GM18520 (cell line): ENCODE measurements around the gene TDRKH.

Experiments used
- ATAC-seq: cut with Tn5 transposase; IDR thresholded peaks from one replicate; pipeline ENCODE4 v1.9.1; 2021; ENCODE audit not compliant: unreplicated experiment

Gene TDRKH

DNA sequence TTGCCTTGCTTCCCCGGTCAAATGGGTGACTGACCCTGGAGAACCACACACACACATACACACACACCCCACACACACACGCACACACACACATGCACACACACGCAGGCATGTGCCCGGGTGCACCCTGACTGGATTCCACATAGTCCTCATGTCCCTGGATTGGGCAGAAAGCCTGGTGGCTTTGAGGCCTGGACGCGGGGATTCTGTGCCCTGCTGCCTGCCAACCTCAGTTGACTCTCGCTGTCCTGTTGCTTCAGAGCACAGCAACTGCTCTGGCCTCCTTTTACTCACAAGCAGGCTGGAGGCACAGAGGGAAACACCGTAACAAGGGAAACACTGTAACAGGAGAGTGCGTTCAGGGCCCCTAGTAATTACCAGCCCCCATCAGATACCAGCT is 34.9 kb upstream of the TDRKH start:
- no peak for ATAC-seq

DNA sequence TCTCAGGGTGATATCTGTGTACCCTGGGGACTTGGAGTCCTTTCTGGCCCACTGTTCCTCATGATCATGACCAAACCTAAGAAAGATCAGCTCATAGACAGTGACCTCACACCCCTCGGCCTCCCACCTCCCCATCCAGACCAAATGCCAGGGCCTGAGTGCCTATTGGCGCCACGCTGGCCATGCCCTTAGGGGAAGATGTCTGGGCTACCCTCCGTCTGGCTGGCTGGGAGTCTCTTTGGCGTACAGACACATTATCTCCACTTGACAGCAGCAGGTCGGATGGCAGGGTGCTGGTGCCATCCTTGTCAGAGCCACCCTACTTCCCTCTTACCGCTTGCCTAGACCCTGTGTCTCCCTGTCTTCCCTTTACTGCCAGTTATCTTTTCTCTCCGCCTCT is 32.9 kb upstream of the TDRKH start:
- no peak for ATAC-seq

DNA sequence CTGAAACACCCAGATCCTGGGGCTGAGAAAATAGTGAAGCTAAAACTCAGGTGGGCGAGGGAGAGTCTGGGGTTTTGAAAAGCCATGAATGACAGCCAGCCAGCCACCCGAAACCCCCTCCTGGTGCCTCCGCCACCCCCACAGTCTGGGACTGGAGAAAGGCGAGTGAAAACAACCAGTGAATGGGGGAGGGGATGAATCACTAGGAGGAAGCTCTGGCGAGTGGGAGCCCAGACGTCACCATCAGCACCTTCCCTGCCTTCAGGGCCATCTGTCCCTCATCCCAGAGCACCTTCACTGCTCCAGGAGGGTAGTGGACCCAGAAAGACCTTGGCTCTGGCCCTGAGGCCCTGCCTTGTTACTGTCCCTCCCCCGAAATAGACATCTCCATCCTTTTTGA is 32.1 kb upstream of the TDRKH start:
- no peak for ATAC-seq

DNA sequence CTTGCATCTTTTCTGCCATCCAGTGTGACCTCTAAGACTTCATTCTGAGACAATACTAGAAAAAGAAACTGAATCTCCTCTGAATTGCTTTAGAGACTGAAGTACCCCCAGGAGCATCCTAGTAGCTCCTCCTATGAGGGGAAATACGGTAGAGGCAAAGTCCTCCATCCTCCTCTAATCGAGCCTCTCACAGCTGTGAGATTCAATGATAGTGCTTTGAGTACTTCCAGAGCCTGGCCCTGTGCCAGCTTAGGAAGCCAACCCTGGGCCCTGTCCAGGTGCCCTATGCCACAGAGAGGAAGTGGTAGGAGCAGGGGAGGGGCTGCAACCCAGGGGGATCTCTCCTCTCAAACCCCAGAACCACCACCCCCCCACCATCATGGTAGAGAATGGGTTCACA is 30.6 kb upstream of the TDRKH start:
- ATAC-seq, result no peak

DNA sequence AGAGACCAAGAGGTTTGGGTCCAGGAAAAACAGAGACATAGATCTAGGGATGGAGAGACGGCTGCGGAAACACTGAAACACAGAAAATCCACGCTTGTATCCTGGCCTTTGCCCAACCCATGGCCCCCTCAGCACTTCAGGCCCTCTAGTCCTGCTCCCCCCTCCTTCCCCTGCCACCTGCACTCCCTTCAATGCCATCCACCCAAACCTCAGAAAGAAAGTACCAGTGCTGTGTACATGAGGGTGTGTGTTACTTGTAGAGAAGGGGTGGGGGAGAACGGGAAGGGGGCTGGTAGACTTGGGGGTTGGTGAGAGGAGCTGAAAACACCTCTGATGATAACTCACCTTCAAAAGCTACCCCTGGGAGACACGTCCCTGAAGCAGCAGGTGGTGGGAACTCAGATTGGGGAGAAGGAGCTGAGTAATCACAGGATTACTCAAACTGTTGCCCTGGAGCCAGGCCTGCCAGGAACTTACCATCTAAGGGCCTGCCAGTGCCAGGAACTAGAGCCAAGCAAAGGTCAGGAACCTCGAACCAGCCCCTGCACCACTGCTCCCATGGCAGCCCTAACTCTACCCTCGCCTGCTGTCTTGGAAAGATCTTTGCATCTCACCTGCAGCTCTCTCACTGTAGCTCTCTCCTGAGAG is 29.8 kb upstream of the TDRKH start:
- ATAC-seq, result no peak

DNA sequence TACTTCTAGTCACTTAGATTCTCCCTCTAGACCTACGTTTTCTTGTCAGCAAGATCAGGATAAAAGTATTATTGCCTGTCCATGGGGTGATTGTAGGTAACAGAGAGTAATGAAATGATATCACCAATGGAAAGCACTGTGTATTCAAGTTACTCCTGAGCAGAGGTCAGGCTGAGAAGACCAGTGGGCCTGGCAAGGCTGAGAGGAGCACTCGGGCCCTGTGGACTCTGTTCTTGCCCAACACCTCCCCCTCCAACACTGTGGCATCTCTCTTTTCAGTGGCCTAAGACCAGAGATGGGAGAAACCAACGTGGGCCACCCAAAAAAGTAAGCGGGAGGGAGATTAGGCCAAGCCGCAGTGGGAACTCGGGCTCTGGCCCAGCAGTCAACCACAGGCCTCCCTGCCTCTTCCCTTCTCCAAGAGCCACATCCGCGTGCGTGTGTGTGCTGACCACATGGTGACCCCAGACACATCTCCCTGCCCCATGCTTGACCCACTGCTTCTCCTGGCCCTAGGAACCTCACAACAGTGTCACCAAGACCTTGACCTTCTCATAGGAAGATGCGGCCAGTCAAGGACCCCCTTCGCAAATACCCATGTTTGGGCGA is 29.0 kb upstream of the TDRKH start:
- ATAC-seq, result no peak

DNA sequence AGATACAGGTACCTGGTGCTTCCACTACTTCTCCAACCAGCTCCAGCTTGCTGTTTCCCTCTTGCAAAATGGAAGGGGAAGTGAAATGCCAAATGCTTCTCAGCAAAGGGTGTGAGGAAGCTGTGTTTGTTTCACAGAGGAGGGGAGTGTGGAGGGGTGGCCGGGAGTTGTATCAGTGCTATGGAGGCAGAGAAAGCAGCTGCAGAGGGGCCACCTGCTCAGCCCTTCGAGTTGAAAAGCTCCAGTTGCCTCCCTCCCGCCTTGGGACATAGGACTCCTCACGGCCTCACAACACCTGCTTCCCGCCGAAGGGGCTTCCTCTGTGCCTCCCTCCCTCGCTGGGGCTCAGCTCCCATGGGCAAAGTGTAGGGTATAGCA is 27.0 kb upstream of the TDRKH start:
- ATAC-seq, result no peak

DNA sequence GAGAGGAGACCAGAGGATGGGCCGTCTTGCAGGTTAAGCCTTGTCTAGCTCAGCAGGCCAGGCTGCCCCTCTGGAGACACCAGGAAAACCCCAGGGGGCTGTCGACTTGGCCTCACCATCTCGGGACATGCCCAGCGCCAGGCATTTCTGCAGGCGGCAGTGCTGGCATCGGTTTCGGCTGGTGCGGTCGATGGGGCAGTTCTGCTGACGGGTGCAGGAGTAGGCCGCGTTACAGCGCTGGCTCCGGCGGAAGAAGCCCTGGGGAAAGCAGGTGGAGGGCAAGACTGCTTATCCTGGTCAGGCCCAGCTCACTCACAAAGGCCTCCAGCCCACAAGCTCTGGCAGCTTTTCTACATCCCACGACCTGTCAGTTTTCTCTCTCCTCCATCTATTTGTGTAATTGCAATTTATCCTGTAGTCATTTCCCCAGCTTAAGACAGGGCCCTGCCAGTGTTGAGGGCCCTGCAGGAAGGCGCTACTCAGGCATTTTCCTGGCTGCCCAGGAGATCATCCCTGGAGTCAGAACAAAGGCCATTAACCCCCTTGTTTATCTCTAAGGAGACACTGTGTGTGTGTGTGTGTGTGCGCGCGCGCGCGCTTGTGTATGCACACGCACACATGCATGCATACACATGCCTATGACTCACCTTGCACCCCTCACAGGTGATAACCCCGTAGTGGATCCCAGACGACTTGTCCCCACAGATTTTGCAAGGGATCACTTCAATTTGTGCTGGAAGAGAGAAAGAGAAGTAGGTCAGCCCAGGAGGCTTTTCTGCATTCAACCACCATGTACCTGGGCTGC is 26.4 kb upstream of the TDRKH start:
- no peak for ATAC-seq

DNA sequence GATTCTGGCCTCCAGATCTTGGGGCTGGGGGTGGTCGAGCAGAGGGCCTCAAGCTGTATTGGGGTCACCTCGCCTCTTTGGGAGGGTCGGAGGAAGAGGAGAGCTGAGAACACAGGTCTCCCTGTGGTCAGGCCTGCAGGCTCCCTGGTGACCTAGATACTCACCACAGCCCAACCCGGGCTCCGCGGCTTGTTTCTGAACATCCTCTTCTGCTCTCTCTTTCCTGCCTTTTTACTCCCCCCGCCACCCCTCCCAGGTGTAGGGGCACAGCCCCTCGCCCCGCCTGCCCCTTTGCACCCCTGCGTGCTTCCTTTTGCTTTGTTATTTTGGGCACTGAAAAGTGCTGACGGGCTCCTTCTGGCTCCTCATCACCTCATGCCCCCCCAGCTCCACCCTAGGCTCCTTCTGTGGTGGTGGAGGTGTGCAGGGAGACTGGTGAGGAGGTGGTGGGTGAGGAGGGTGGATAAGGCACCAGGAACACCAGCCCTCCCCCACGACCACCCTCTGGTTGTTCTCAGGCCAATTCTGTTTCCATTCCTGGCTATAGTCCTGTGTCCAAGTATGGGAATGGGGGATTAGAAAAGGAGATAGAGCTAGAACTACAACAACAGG is 25.5 kb upstream of the TDRKH start:
- ATAC-seq, result no peak

DNA sequence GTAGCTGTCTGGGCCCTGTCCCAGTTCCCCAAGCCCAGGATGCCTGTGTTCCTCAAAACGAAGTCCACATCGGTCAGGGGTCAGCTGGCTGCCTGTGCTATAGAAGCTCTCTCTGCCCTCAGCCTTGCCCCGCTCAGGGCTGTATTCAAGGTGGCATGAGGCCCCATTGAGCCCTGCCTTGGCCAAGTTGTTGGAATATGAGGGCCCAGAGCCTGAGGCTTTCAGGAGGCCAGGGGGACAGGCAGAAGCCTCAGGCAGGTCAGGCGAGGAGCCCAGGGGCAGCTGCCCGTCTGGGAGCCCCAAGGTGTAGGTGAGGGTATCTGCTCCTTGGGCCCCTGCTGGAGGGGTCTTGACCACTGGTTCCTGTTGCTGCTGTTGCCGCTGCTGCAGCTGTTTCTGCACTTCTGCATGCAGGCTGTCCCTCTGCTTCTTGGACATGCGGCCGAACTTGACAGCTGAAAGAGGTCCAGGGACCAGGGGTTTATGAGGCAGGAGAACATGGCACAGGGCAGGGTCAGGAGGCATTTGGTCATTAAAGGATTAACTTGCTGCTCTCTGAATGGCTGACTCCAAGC is 24.8 kb upstream of the TDRKH start:
- ATAC-seq, result no peak

DNA sequence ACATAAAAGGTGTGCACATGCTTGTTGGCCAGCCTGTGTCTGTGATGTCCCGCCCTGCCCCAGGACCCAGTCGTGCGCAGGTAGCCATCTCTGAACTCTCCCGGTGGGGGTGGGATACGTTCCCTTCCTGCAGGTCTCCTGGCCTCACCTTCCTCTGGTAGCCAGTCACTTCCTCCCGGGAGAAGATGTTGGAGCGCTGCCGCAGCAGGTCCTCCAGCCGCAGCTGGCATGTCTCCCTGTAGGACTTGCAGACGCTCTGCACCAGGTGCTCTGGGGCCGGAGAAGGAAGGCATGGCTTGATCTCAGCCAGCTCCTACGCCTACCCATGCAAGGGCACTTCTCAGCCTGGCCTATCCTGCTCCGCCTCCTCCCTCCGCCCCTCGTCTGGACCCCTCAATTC is 24.1 kb upstream of the TDRKH start:
- ATAC-seq, result no peak

DNA sequence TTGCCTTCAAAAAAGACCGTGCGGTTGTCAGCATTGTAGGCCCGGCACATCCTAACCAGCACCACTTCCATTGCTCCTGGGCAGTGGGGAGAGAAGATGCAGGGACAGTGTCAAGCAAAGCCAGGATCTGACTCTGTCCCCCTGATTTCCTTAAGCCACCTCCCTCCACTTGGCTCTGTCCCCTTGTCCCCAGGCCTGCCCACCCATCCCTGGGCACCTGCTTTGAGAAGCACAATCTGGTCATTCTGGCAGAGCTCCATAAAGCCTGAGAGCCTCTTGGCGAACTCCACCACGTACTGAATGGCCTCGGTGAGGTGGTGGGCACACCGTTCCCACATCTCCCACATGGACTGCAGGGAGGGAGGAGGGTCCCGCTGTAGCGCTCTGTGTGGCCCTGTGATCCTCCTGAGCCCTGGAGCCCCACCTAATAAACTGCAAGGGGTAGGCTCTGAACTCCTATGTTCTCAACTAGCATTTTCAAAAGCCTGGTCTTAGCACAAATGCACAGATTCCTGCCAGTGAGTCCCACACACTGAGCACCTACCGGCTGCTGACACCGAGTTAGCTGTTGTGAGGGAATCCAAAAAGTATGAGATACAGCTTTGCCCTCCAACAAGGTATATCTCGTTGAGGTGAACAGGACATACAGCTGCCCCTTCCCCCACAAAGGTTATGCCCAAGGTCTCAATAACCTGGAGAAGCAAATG is 23.1 kb upstream of the TDRKH start:
- ATAC-seq, result no peak

DNA sequence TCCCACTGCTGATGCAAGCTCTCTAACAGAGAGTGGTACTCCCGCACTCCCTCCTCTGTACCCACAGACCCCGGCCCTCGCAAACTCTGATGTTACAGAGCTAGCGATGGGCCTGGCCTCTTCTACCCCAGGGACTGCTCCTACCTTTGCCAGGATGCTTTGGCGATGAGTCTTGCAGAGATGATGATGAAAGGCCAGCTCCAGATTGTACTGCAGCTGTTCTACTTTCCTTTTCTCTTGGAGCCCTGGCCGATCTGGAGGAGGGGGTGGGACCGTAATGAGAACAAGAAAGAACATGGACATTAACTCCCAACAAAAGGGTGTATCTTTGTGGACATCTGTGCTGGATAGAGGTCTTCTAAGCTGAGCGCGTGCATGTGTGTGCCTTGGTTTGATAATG is 20.9 kb upstream of the TDRKH start:
- no peak for ATAC-seq

DNA sequence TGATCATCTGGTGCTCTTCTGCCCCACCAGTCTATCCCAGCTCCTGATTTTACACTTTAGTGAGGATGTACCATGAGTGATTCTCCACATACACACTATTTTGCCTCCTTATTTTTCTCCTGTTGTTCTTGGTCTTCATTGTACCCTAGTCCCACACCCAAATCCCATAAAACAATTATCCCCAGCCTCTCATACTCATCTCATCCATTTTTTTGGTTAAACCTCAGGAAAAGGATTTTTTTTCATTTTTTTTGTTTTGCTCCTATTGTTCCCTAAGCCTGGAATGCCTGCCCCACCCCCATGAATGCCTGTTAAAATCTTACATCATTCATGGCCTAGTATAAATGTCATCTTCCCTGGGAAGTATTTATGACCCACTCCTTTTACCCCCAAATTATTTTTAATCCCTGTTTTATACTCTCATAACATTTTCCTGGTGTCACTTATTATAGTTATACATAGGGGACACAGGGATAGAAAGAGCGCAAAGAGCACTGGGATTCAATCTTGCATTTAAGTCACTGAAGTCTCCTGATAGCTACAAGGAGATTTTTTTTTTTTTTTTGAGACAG is 19.8 kb upstream of the TDRKH start:
- ATAC-seq, result no peak

DNA sequence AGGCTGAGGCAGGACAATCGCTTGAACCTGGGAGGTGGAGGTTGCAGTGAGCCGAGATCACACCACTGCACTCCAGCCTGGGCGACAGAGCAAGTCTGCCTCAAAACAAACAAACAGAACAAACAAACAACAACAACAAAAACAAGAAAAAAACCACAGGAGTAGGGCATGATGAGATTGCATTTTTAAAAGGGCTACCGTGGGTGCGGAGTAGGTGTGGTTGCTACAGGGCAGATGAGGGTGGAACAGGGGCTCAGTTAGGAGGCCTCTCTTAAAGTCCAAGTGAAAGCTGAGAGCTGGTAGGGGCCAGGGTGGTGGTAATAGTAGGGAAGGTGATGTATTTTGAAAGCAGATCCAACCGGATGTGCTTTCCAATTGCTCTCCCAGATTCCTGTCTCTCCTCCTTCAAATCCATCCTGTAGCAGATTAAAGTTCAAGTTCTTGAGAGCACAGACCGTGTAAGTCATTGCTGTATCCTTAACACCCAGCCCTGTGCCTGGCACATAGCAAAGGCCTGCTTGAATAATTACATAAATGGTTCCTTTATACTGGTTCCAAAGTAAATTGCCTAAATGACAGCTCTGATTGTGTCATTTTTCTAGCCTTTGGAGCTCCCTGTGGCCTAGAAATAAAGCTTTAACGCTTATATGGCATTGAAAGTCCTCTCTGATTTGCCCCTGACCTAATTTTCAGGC is 19.1 kb upstream of the TDRKH start:
- no peak for ATAC-seq

DNA sequence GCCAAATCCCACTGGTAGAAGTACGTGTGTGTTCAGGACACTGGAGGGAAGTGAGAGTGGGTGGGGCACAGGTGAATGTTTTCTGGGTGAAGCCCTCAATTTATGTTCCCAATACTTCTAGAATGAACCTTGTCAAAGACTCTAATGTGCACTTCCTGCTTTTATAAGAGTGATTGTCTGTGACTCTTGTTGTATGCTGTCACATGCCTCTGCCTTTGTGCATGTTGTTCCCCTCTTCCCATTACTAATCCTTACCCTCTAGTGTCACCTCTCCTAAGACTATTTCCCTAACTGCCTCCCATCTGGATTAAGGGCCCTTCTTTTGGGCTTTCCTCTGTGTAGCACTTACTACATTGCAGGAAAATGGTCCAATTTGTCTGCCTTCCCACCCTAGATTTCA is 17.5 kb upstream of the TDRKH start:
- ATAC-seq, result no peak

DNA sequence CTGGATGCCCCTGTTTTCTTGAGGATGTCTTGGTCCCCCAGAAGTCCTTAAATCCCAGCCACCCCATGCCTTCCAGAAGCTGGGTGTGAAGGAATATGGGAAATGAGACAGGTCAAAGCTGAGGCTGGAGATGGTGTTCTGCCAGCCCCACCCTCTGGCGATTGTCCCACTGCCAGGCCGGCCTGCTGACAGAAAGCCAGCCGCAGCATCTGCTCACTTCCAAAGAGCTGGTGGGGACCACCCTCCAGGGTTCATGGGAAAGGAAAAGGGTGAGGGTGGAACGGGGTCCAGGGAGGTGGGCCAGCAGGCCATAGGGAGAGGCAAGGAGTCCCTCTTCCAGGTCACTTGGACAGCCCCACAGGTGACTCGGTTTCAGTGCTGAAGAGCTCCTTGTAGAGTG is 16.8 kb upstream of the TDRKH start:
- ATAC-seq, result no peak

DNA sequence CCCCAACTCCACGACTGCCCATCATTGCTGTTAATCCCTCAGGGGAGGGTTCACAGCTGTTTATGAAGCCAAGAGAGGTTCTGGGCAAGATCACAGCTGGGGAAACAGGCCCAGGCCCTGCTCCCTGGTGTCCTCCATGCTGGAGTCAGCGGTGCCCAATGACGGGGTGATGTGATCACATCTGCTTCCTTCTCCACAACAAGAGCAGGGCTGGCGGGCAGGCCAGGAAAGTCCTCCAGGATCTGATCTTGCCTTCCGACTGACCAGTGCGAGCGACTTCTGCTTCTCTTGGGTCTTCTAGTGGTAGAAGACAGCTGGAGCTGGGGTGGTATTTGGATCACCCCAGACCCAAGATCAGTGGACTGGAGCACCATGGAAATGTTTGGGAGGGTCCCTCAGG is 15.9 kb upstream of the TDRKH start:
- no peak for ATAC-seq

DNA sequence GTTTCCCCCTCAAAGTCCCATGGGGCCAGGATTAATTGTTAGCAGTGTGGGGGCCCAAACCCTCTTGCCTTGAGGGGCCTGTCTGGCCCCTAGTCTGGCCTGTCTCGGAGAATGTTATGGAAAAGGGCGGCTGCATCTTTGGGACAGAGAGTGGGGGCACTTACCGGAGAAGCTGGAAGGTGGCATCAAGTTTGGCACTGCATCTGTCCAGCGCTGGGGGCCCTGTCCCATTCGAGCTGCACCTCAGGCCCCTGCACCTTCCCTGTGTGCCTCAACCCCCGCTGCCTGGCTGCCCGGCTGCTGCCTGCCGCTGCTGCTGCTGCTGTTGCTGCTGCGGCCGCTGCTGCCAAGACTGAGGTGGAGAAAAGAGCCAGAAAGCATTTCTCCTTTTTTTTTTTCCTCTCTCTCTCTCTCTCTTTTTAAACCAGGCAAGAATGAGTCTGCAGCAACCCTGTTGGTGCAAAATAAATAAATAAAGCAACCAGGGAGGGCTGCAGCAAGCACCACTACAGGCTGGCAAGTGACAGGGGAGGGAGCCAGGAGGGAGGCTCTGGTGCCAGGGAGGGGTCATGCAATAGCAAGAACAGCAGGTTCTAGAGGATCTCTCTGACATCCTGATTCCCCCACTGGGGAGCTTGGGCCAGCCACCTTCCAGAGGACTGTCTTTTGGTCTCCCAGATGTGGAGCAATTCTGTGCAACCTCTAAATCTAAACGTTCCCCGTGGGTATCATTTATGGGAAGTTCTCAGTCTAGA is 14.9 kb upstream of the TDRKH start, which contains the start of gene LINGO4:
Gene LINGO4 (minus strand): TSS at position 354 of the 755 bp plus-strand sequence. CDS start 2,715 bp downstream, outside the sequence.
- no peak for ATAC-seq
